CD14-positive monocyte (primary cell): ENCODE results near the gene NEURL4. TPM values are rescaled to one million over a fixed set of nuclear protein-coding genes. Genes with fewer than 3 reads are reported as not detected.
A peak's percentile ranks its signal among the peaks of the same experiment; 100 is the strongest.

Experiments used
- DNase-seq, 3 donors: peaks; one replicate each; pipeline ENCODE4 v3.0.0-alpha.2; 2011 to 2022
- H2AFZ ChIP-seq: 2 replicates; pipeline ENCODE4 v1.6.0; 2012; ENCODE audit warnings: mild to moderate bottlenecking, low read depth, low read length, inconsistent platforms; ENCODE audit not compliant: insufficient read depth, poor library complexity, severe bottlenecking
- H3K27ac ChIP-seq, 2 donors: 1 replicate in 1 of 2; 2 replicates in 1 of 2; pipeline ENCODE4 v1.5.1; 2012 to 2013; ENCODE audit warnings: low read length in 2 of 2, control low read depth in 1 of 2, inconsistent platforms in 1 of 2, low read depth in 1 of 2, mild to moderate bottlenecking in 1 of 2
- H3K27me3 ChIP-seq, 2 donors: one replicate each; pipeline versions ENCODE4 v1.6.0 to v1.6.1; 2011 to 2013; ENCODE audit warnings: low read length in 2 of 2; ENCODE audit not compliant: control insufficient read depth in 2 of 2, insufficient read depth in 2 of 2
- H3K36me3 ChIP-seq, 2 donors: replicated peaks in 1 of 2; 1 replicate in 1 of 2; 2 replicates in 1 of 2; pipeline versions ENCODE4 v1.5.1 to v1.6.1; 2012 to 2013; ENCODE audit warnings: low read length in 2 of 2, control low read depth in 1 of 2, inconsistent platforms in 1 of 2, mild to moderate bottlenecking in 1 of 2; ENCODE audit not compliant: insufficient read depth in 2 of 2, control insufficient read depth in 1 of 2
- H3K4me1 ChIP-seq, 2 donors: 1 replicate in 1 of 2; 2 replicates in 1 of 2; pipeline versions ENCODE4 v1.5.1 to v1.6.1; 2012 to 2013; ENCODE audit warnings: low read length in 2 of 2, control low read depth in 1 of 2, inconsistent platforms in 1 of 2, mild to moderate bottlenecking in 1 of 2, moderate library complexity in 1 of 2; ENCODE audit not compliant: insufficient read depth in 2 of 2, control insufficient read depth in 1 of 2
- H3K4me2 ChIP-seq: replicated peaks from 2 replicates; pipeline ENCODE3; 2012; ENCODE audit warnings: low read length, moderate library complexity, mild to moderate bottlenecking; ENCODE audit not compliant: poor library complexity, severe bottlenecking; ENCODE audit errors: extremely low read depth
- H3K4me3 ChIP-seq, 3 experiments: fragments of 200-600 bp in 1 of 3; sonication (generic) in 1 of 3; replicated peaks in 1 of 3; 1 replicate in 2 of 3; 2 replicates in 1 of 3; pipeline ENCODE4 v1.5.1; 2011 to 2013; ENCODE audit warnings: low read length in 3 of 3, mild to moderate bottlenecking in 3 of 3, control low read depth in 2 of 3, low read depth in 2 of 3, inconsistent platforms in 1 of 3, moderate library complexity in 1 of 3
- H3K79me2 ChIP-seq: 2 replicates; pipeline ENCODE4 v1.6.0; 2012; ENCODE audit warnings: mild to moderate bottlenecking, control low read depth, inconsistent platforms, low read length, moderate library complexity; ENCODE audit not compliant: insufficient read depth
- H3K9ac ChIP-seq: 2 replicates; pipeline ENCODE4 v1.6.0; 2017; ENCODE audit warnings: low read length, mild to moderate bottlenecking; ENCODE audit not compliant: insufficient read depth, poor library complexity, severe bottlenecking
- H3K9me3 ChIP-seq, 2 donors: replicated peaks in 1 of 2; 1 replicate in 1 of 2; 2 replicates in 1 of 2; pipeline versions ENCODE4 v1.5.1 to v1.6.1; 2012 to 2013; ENCODE audit warnings: low read length in 2 of 2, control low read depth in 1 of 2; ENCODE audit not compliant: control insufficient read depth in 1 of 2, insufficient read depth in 1 of 2
- H4K20me1 ChIP-seq: 2 replicates; pipeline ENCODE4 v1.6.0; 2012; ENCODE audit warnings: mild to moderate bottlenecking, low read length, control low read depth, moderate library complexity; ENCODE audit not compliant: insufficient read depth
- H3K27ac Mint-ChIP-seq, 7 donors: one replicate each; pipeline ENCODE4 v1.8.0; 2020; ENCODE audit warnings: mild to moderate bottlenecking in 7 of 7, mixed read lengths in 7 of 7, moderate library complexity in 6 of 7, inconsistent platforms in 2 of 7
- H3K27me3 Mint-ChIP-seq, 3 donors: one replicate each; pipeline ENCODE4 v1.8.0; 2021 to 2022; ENCODE audit warnings: low read depth in 3 of 3, mild to moderate bottlenecking in 3 of 3, mixed read lengths in 3 of 3, moderate library complexity in 3 of 3, inconsistent platforms in 1 of 3
- H3K36me3 Mint-ChIP-seq, 2 donors: one replicate each; pipeline ENCODE4 v1.8.0; 2020; ENCODE audit warnings: mixed read lengths in 2 of 2, inconsistent platforms in 1 of 2, mild to moderate bottlenecking in 1 of 2
- H3K4me1 Mint-ChIP-seq: one replicate; pipeline ENCODE4 v1.8.0; 2020; ENCODE audit warnings: mild to moderate bottlenecking, mixed read lengths
- H3K4me3 Mint-ChIP-seq, 2 donors: one replicate each; pipeline ENCODE4 v1.8.0; 2020; ENCODE audit warnings: mild to moderate bottlenecking in 2 of 2, mixed read lengths in 2 of 2, moderate library complexity in 1 of 2
- H3K9me3 Mint-ChIP-seq, 7 donors: one replicate each; pipeline ENCODE4 v1.8.0; 2020 to 2022; ENCODE audit warnings: mixed read lengths in 7 of 7, mild to moderate bottlenecking in 6 of 7, moderate library complexity in 6 of 7, inconsistent platforms in 2 of 7
- CTCF ChIP-seq: fragments of 200-600 bp; IDR thresholded peaks from one replicate; pipeline ENCODE4 v1.8.0; 2022; ENCODE audit warnings: antibody characterized with exemption, mild to moderate bottlenecking
- WGBS: methylation state at CpG from one replicate; pipeline ENCODE4 v1.1.5; 2013; ENCODE audit warnings: missing lambda C conversion rate; ENCODE audit not compliant: insufficient coverage; 5-methylcytosine and 5-hydroxymethylcytosine counted together
- intact Hi-C, 2 donors: fragments of 100-400 bp; cut with micrococcal nuclease; formaldehyde crosslinking; loops; one replicate each; pipeline versions ENCODE4 v1.15.0 to v1.15.1; 2023
- polyA plus RNA-seq, 3 donors: library from polyadenylated mRNA; depleted of rRNA in 1 of 3; unstranded in 2 of 3; stranded (reverse) in 1 of 3; fragments of 300-500 nt in 2 of 3; fragments of >200 nt in 1 of 3; fragmentation: Illumina TruSeq in 2 of 3; gene quantifications; 1 replicate in 2 of 3; 2 replicates in 1 of 3; pipeline ENCODE4 v1.2.3, GENCODE V29; 2012 to 2021

Gene NEURL4
- polyA plus RNA-seq, 3 donors: 0.35 to 42.6 (median 0.44) TPM

- TF ChIP-seq CTCF: peak; percentile 96
- Mint-ChIP-seq H3K4me3 (no peak overlapping the region), H3K4me1 (peaks cover 26% of the 10 kb centered on the region), H3K27ac (no peak overlapping the region), H3K27me3 (peaks cover 3 to 10% (median 4%) of the 10 kb centered on the region in 3 donors), H3K9me3 (peaks cover 0 to 2% (median 0%) of the 10 kb centered on the region in 7 donors), H3K36me3 (no peaks in the 10 kb centered on the region)
- H3K4me3 ChIP-seq: no peak overlapping the region
- no peak overlapping the region for H3K9ac ChIP-seq
- no peak overlapping the region for H3K4me2 ChIP-seq
- WGBS: under 1% methylated on average over 10 of the region's 12 CpGs
- peaks cover 8% of the 10 kb centered on the region for H4K20me1 ChIP-seq
- no peak overlapping the region for H3K27ac ChIP-seq
- no peak overlapping the region for H2AFZ ChIP-seq
- H3K4me1 ChIP-seq: peaks cover 17 to 36% of the 10 kb centered on the region in 2 donors
- H3K9me3 ChIP-seq: no peaks in the 10 kb centered on the region
- DNase-seq: peak; percentile 79 to 80 (median 80)
- no peaks in the 10 kb centered on the region for H3K36me3 ChIP-seq
- intact Hi-C loops: loop anchor here in 1 of 2 donors (1.0 to 10.0 kb wide), 3 partner anchors 10 to 209 kb away; partner anchors contain the start of genes POLR2A, SENP3 and SLC35G6
- no peaks in the 10 kb centered on the region for H3K79me2 ChIP-seq
- H3K27me3 ChIP-seq: no peaks in the 10 kb centered on the region
These were observed 27.0 kb upstream of the NEURL4 start for GRCh38 chr17:7356072-7356549.

GRCh38 chr17:7355573-7355972 lies 26.4 kb upstream of the NEURL4 start:
- Histone ChIP-seq H4K20me1 (peaks cover 13% of the 10 kb centered on the region), H3K27ac (no peak overlapping the region), H3K79me2 (no peaks in the 10 kb centered on the region), H3K9ac (no peak overlapping the region), H3K4me1 (peaks cover 22 to 42% of the 10 kb centered on the region in 2 donors), H3K4me2 (no peak overlapping the region), H3K9me3 (no peaks in the 10 kb centered on the region), H2AFZ (no peak overlapping the region), H3K27me3 (no peaks in the 10 kb centered on the region), H3K36me3 (no peaks in the 10 kb centered on the region), H3K4me3 (no peak overlapping the region)
- Mint-ChIP-seq H3K27ac (no peak overlapping the region), H3K27me3 (peaks cover 3 to 6% (median 4%) of the 10 kb centered on the region in 3 donors), H3K4me3 (no peak overlapping the region), H3K4me1 (peaks cover 31% of the 10 kb centered on the region), H3K36me3 (no peaks in the 10 kb centered on the region), H3K9me3 (peaks cover 0 to 2% (median 0%) of the 10 kb centered on the region in 7 donors)
- WGBS: no CpG with 5 or more reads among the region's 8 CpGs
- no peak for TF ChIP-seq CTCF
- intact Hi-C loops: loop anchor here in 1 of 2 donors (10.0 kb wide), 2 partner anchors 129 to 209 kb away; partner anchors contain the start of genes POLR2A, SENP3 and SLC35G6
- DNase-seq: no peak
